IMR-90 (cell line): Measurements from ENCODE around the gene GRB2.

Source experiments
- BHLHE40 ChIP-seq: fragments of 150-350 bp; IDR thresholded peaks from 2 replicates; pipeline ENCODE4 v1.6.1; 2016; ENCODE audit warnings: mild to moderate bottlenecking, low read depth, low read length
- CTCF ChIP-seq: conservative IDR thresholded peaks from 2 replicates; pipeline ENCODE4 v1.5.1; 2012; ENCODE audit warnings: mild to moderate bottlenecking, low read depth, low read length, improper control_type of control experiment
- POLR2A ChIP-seq: IDR thresholded peaks from 2 replicates; pipeline ENCODE4 v1.6.1; 2012; ENCODE audit warnings: mild to moderate bottlenecking, low read depth, low read length
- RAD21 ChIP-seq: IDR thresholded peaks from 2 replicates; pipeline ENCODE4 v1.6.1; 2012; ENCODE audit warnings: low read length, improper control_type of control experiment
- RCOR1 ChIP-seq: IDR thresholded peaks from 2 replicates; pipeline ENCODE4 v1.6.1; 2012; ENCODE audit warnings: mild to moderate bottlenecking, low read length, improper control_type of control experiment; ENCODE audit not compliant: insufficient replicate concordance
- USF2 ChIP-seq: fragments of 150-350 bp; IDR thresholded peaks from 2 replicates; pipeline ENCODE4 v1.6.1; 2017; ENCODE audit warnings: mild to moderate bottlenecking, antibody characterized with exemption, low read length, low read depth

GRCh38 chr17:75361344-75361743 is 44.1 kb downstream of the GRB2 start:
- no peak for TF ChIP-seq CTCF
- TF ChIP-seq POLR2A = no peak
- no peak for TF ChIP-seq BHLHE40
- no peak for TF ChIP-seq RAD21
- TF ChIP-seq RCOR1 = no peak
- no peak for TF ChIP-seq USF2
